GM19043 (cell line): ENCODE measurements around the gene STX19.
A peak's percentile ranks its signal among the peaks of the same experiment; 100 is the strongest.
"Not testable (repeated sequence)": the region's sequence is repeated elsewhere in the genome, so short reads cannot be mapped to it uniquely, and the experiment has no call there.

Experiments used
- ATAC-seq: cut with Tn5 transposase; IDR thresholded peaks from one replicate; pipeline ENCODE4 v1.9.1; 2021; ENCODE audit warnings: low read depth; ENCODE audit not compliant: unreplicated experiment

STX19 gene

GRCh38 chr3:94028093-94028837 is at the start of gene STX19:
STX19 (minus strand) TSS chr3:94028597; CDS start chr3:94015269, 13,328 bp downstream.
- ATAC-seq = no peak

DNA sequence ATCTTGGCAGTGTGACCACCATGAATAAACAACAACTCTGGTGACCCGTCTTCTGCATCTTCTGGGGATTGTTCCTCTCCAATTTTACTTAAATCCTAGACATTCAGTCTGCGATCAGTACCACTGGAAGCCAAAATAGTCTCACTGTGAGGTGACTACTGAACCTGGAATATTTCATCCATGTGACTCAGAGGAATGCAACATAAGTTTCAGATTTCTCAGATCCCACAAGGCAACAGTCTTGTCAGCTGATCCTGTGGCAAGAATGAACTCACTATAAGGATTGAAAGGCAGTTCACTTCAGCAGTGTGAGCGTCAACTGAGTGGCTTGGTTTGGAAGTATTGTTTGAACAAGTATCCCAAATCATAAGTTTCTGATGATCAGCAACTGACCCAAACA is 47.7 kb upstream of the STX19 start:
- no peak for ATAC-seq

DNA sequence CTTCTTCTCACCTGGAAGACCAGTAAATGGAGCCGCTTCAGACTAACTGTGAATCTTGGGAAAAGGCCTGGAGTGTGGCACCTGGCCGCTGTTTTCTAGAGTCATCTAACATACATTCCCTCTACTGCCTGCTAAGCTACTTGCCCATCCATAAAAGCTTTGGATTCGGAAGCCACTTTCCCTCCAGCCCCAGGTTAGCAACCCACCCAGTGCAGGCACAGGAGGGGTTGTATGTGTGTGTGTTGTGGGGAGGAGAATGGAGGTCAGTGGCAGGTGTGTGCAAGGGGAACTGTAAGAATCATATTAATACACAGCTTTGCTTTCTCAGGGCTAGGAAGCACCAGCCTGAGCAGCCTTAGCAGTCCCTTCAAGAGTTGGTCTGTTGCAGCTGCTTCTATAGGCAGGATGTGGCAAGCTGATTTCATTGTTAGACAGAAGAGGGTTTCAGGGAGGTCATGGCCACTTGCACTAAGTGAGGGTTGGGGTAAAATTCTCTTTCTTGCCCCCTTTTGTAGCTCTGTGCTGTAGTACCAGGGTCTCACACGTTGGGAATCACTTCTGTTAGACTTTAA is 43.4 kb upstream of the STX19 start:
- peak; percentile 86 for ATAC-seq

GRCh38 chr3:94070341-94070911 is 42.0 kb upstream of the STX19 start:
- ATAC-seq = peak; percentile 62

DNA sequence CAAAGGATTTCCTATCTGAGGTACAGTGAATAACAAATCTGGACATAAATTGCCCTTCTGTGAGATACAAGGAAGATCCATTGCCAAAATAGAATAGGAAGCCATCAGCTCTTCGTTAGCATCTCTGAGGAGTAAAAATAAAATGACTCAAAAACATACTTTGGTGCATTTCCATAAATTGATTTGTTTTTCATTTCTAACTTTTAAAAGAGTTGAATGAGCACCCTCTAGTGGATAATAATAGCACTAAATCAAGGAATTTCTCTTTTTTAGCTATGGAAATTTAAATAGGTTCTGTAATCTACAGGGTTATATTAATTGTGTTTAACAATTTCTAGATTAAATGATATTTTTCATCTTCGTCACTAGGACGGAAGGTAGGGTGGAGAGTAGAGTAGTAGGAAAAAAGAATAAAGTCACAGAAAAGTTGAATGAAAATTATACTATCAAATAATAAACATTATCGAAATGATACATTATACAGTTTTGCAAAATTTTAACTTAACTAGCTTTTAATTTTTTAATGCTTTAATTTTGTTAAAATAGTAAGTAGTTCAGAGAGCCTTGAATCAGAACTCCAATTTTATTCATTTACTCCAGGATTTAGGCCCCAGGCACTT is 40.9 kb upstream of the STX19 start:
- no peak for ATAC-seq

DNA sequence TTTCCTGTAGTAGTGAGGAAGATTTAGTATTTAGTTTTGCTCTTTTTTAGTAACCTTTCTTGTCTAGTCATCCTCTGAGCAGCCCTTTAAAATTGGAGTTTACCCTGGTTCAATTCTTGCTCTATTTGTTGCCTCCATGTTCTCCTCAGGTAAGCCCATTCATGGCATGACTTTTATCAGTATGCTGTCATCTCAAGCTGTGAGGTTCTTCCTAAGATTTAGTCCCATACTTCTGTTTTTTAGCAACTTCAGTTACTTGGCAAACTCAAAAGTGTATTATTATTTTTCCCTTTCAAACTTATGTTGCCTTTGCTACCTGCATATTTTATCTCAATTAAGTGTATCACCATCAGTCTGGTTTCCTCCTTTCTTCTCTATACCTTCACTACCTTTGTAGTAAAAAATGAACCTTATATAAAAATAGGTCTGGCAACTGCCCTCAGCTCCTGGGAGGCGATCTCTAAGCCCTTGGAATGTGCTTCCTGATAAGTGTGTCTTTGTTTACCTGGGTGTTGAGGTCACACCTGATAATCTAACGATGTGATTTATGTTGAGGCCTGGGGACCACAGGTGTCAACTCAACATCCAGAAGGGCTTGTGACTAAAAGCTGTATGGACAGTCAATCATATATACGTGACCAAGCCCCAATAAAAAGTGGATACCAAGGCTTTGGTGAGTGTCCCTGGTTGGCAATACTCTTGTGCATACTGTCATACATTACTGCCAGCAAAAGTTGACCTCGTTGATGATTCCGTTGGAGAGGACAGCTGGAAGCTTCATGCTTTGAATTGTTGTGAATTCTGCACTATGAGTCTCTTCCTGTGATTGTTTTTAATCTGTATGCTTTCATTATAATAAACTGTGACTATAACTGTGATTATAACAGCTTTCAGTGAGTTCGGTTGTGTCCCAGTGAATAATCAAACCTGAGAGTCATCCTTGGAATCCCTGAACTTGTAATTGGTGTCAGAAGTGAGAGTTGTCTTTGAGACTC is 38.4 kb upstream of the STX19 start:
- no peak for ATAC-seq

- ATAC-seq = no peak
Observed at GRCh38 chr3:94065819-94066480, 37.6 kb upstream of the STX19 start.

GRCh38 chr3:94065122-94065521 is 36.7 kb upstream of the STX19 start:
- ATAC-seq = no peak

DNA sequence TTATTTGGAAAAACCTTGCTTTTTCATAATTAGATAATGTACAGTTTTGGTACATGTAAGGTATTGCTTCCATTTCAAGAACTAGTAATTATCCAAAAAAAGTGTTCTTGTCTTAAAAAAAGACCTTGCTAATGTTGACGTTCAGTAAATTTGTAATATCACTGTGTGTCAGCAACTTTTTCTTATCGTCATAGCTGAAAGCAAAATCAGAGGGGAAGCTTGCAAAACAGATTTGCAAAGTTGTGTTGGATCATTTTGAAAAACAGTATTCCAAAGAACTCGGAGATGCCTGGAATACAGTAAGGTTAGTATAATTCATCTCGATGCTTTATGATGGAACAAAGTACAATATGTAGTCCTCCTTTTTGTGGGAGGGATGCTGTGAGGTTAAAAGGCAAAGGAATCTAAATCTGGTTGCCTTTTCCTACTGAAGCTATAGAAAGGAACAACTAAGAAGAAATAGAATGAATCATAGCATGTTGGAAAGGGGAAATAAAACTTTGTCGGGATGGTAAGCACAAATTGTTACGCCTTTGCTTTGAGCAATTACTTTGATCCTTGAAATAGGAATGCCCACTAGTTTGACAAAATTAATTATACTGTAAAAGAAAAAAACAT is 36.0 kb upstream of the STX19 start:
- no peak for ATAC-seq

GRCh38 chr3:94063496-94064119 is 35.2 kb upstream of the STX19 start:
- no peak for ATAC-seq

DNA sequence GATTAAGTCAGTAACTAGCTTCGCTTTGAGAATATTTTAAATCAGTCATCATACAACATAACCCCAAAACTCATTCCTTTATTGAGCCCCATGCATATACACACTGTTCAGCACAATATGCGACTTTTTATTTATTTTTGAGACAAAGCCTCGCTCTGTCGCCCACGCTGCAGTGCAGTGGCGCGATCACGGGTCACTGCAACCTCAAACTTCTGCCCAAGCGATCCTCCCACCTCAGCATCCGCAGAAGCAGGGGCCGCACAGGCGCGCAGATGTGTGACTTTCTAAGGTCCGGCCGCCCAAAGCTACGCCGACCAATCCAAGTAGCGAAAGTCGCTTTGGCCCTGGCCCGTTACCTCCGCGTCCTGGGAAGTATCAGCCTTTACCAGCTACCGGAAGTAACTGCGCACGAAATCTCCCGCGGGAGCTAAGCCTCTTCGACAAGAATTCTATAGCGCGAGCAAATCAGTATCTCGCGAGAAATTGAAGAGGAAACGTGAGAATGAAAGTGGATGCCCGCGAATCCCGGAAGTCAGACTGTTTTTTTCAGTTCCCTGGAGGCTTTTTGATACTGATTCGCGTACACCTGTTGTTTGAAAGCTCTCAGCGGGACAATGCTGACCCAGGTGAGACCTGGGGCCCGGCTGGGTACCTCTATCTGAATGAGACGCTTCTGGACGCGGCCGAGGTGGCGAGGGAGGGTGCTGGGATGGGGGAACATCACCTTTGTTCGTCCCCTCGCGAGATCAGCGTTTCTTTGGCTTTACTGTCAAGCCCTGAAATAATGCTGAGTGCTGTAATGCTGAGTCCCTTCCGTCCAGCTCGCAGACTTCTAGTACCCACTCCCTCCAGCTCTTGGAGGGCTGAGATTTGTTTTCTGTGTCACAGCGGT is 34.4 kb upstream of the STX19 start, which contains the start of the genes DHFR2 and NSUN3:
TSS of gene DHFR2 (minus strand) at position 404 of the 892 bp plus-strand sequence. CDS start 1,405 bp downstream, outside the sequence.
TSS of gene NSUN3 (plus strand) at position 549 of the 892 bp plus-strand sequence. CDS start at position 615, 66 bp downstream.
- ATAC-seq = peak; percentile 88

DNA sequence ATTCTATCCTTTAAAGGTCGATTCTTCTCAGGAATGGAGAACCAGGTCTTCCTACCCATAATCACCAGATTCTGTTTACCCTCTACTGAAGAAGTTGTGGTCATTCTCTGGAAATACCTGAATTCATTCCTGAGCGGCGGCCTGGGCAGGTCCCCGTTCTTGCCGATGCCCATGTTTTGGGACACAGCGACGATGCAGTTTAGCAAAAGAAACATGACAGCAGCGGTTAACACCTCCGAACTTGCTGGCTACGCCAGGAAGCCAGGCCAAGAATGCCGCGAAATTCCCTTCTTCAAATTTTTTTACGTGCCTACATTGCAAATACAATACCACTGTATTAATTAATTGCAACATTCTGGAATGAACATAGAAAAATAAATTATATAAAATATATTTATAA is 32.9 kb upstream of the STX19 start:
- no peak for ATAC-seq

DNA sequence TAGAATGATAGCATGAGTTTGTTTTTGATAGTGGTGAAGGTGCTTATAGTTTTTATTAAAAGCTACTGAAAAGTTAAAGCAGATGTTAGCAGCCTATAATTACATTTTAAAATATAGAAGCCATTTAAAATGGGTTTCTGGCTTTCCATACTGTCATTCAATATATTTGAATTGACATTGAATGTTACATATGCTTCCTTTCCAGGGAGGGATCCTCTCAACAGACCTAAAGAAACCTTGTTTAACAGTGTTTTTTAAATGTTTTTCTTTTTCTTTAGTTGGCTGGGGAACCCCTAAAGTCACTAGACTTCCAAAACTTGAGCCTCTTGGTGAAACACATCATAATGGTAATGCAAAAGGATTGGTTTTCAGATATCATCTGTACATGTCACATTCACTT is 22.1 kb upstream of the STX19 start:
- no peak for ATAC-seq

- no peak for ATAC-seq
Observed at GRCh38 chr3:94049267-94049666, 20.9 kb upstream of the STX19 start.

DNA sequence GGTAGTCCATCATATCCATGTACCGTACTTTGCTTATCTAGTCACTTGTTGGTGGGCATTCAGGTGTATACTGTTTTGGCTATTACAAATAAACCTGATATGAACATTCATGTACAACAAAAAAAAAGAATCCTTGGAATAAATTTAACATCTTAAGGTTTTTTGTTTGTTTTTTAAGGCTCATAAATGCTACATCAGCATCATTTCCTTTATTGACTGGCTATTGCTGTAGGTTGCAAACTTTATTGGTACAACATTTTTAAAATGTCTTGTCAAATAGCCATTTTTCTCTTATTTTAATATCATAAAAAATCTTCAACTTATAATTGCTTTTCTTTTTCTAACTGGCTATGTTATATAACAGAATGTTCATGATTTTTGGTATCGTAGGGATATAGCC is 18.1 kb upstream of the STX19 start:
- no peak for ATAC-seq

- ATAC-seq = not testable (repeated sequence)
Observed at GRCh38 chr3:94044100-94044936, 15.9 kb upstream of the STX19 start.

- no peak for ATAC-seq
Observed at GRCh38 chr3:94043285-94043684, 14.9 kb upstream of the STX19 start.
